Smooth muscle cell (in vitro differentiated cells): ENCODE measurements around the gene PSMD13. TPM values are rescaled to one million over a fixed set of nuclear protein-coding genes. Genes with fewer than 3 reads are reported as not detected.

Source experiments
- DNase-seq: peaks from one replicate; lab custom pipeline; 2025; ENCODE audit not compliant: unreplicated experiment; lab: John Stamatoyannopoulos, UW
- H2AFZ ChIP-seq: fragments of 200-600 bp; sonication (generic); 2 replicates; pipeline ENCODE4 v1.6.0; 2016; ENCODE audit warnings: antibody characterized with exemption, low read depth, mild to moderate bottlenecking
- H3F3A ChIP-seq: fragments of 200-600 bp; sonication (generic); 2 replicates; pipeline ENCODE4 v1.6.0; 2017; ENCODE audit warnings: antibody characterized with exemption, low read depth
- H3K27ac ChIP-seq: fragments of 200-600 bp; sonication (generic); 2 replicates; pipeline ENCODE4 v1.5.1; 2016; ENCODE audit warnings: low read depth, mild to moderate bottlenecking
- H3K27me3 ChIP-seq: fragments of 200-600 bp; sonication (generic); 2 replicates; pipeline ENCODE4 v1.6.1; 2016; ENCODE audit warnings: low read depth, mild to moderate bottlenecking
- H3K36me3 ChIP-seq: fragments of 200-600 bp; sonication (generic); 2 replicates; pipeline ENCODE4 v1.5.1; 2016; ENCODE audit warnings: low read depth
- H3K4me1 ChIP-seq: fragments of 200-600 bp; sonication (generic); 2 replicates; pipeline ENCODE4 v1.5.1; 2016; ENCODE audit warnings: low read depth
- H3K4me2 ChIP-seq: fragments of 200-600 bp; sonication (generic); 2 replicates; pipeline ENCODE4 v1.6.0; 2016; ENCODE audit warnings: mild to moderate bottlenecking
- H3K4me3 ChIP-seq: fragments of 200-600 bp; sonication (generic); 2 replicates; pipeline ENCODE4 v1.5.1; 2016; ENCODE audit warnings: mild to moderate bottlenecking
- H3K79me2 ChIP-seq: fragments of 200-600 bp; sonication (generic); 2 replicates; pipeline ENCODE4 v1.6.0; 2016; ENCODE audit warnings: low read depth, mild to moderate bottlenecking
- H3K9ac ChIP-seq: fragments of 200-600 bp; sonication (generic); 2 replicates; pipeline ENCODE4 v1.6.0; 2016; ENCODE audit warnings: low read depth
- H3K9me3 ChIP-seq: fragments of 200-600 bp; sonication (generic); replicated peaks from 2 replicates; pipeline ENCODE4 v1.5.1; 2016; ENCODE audit warnings: low read depth
- H4K20me1 ChIP-seq: fragments of 200-600 bp; sonication (generic); 2 replicates; pipeline ENCODE4 v1.6.0; 2016; ENCODE audit warnings: low read depth
- CTCF ChIP-seq: fragments of 200-600 bp; sonication (generic); IDR thresholded peaks from 2 replicates; pipeline ENCODE4 v1.5.1; 2017; ENCODE audit warnings: borderline replicate concordance, mild to moderate bottlenecking, antibody characterized with exemption; ENCODE audit not compliant: insufficient read depth, poor library complexity, severe bottlenecking
- WGBS: methylation state at CpG from one replicate; pipeline ENCODE4 v1.1.7; 2016; ENCODE audit warnings: low lambda C conversion rate; 5-methylcytosine and 5-hydroxymethylcytosine counted together
- polyA plus RNA-seq: library from polyadenylated mRNA; unstranded; fragments of >200 nt; fragmentation: Nextera tagmentation; extraction: Ambion mirVana; gene quantifications from 2 replicates; pipeline ENCODE4 v1.2.1, GENCODE V29; 2016
- total RNA-seq: library from RNA; depleted of rRNA; stranded (reverse); fragments of >200 nt; gene quantifications from 2 replicates; pipeline ENCODE4 v1.2.3, GENCODE V29; 2014

Gene PSMD13
- total and polyA plus RNA-seq, 2 experiments from 2014 or later = 77.4 to 200 TPM

- H3K4me3 ChIP-seq = no peak overlapping the region
- H3K36me3 ChIP-seq = no peaks in the 10 kb centered on the region
- no peaks in the 10 kb centered on the region for H4K20me1 ChIP-seq
- no peaks in the 10 kb centered on the region for H3K9me3 ChIP-seq
- peaks cover 7% of the 10 kb centered on the region for H3K27me3 ChIP-seq
- no peak overlapping the region for H2AFZ ChIP-seq
- H3K9ac ChIP-seq = no peak overlapping the region
- H3K4me2 ChIP-seq = no peak overlapping the region
- no peaks in the 10 kb centered on the region for H3F3A ChIP-seq
- WGBS = 91% methylated on average over 78 of the region's 79 CpGs
- no peaks in the 10 kb centered on the region for H3K79me2 ChIP-seq
- DNase-seq = no peak
- no peak for TF ChIP-seq CTCF
- no peaks in the 10 kb centered on the region for H3K4me1 ChIP-seq
- no peak overlapping the region for H3K27ac ChIP-seq
These were observed 44.1 kb downstream of the PSMD13 start for GRCh38 chr11:280706-281485.

GRCh38 chr11:281486-282161, 44.8 kb downstream of the PSMD13 start:
- no peak for DNase-seq
- no peaks in the 10 kb centered on the region for H3K9me3 ChIP-seq
- TF ChIP-seq CTCF = no peak
- H3K4me1 ChIP-seq = no peaks in the 10 kb centered on the region
- H3K27me3 ChIP-seq = peaks cover 7% of the 10 kb centered on the region
- no peak overlapping the region for H2AFZ ChIP-seq
- H3K4me2 ChIP-seq = no peak overlapping the region
- no peaks in the 10 kb centered on the region for H3K79me2 ChIP-seq
- H4K20me1 ChIP-seq = no peaks in the 10 kb centered on the region
- H3K27ac ChIP-seq = no peak overlapping the region
- H3K4me3 ChIP-seq = no peak overlapping the region
- no peak overlapping the region for H3K9ac ChIP-seq
- no peaks in the 10 kb centered on the region for H3K36me3 ChIP-seq
- H3F3A ChIP-seq = no peaks in the 10 kb centered on the region
- 96% methylated on average over 26 of the region's 26 CpGs for WGBS

- H3K4me3 ChIP-seq = no peak overlapping the region
- no peak for TF ChIP-seq CTCF
- no peak overlapping the region for H3K27ac ChIP-seq
- no peak overlapping the region for H2AFZ ChIP-seq
- no peaks in the 10 kb centered on the region for H3K9me3 ChIP-seq
- H3K79me2 ChIP-seq = no peaks in the 10 kb centered on the region
- no peak overlapping the region for H3K9ac ChIP-seq
- no peaks in the 10 kb centered on the region for H3K36me3 ChIP-seq
- no peaks in the 10 kb centered on the region for H3F3A ChIP-seq
- H3K4me2 ChIP-seq = no peak overlapping the region
- H3K27me3 ChIP-seq = peaks cover 7% of the 10 kb centered on the region
- H4K20me1 ChIP-seq = no peaks in the 10 kb centered on the region
- WGBS = 87% methylated on average over 4 of the region's 4 CpGs
- no peak for DNase-seq
- no peaks in the 10 kb centered on the region for H3K4me1 ChIP-seq
These were observed 45.4 kb downstream of the PSMD13 start for GRCh38 chr11:282171-282570.
